IMR-90 (cell line): Measurements from ENCODE around the gene RNPEP. TPM values are rescaled to one million over a fixed set of nuclear protein-coding genes. Genes with fewer than 3 reads are reported as not detected.
A peak's percentile ranks its signal among the peaks of the same experiment; 100 is the strongest.

Experiments used
- ATAC-seq: fragments of 200-7000 bp; cut with Tn5 transposase; 2 replicates; pipeline ENCODE4 v1.9.1; 2020; ENCODE audit warnings: low read depth, mild to moderate bottlenecking, moderate library complexity
- BruUV-seq: library from RNA; stranded (reverse); fragments of 400-500 nt; replicated peaks from 2 replicates; lab custom pipeline; 2021; lab: Mats Ljungman, UMichigan
- CTCF ChIA-PET: fragments of 300-600 bp; formaldehyde crosslinking; extraction: SDS; loops from one replicate; lab custom pipeline; 2021; ENCODE audit warnings: antibody characterized with exemption; lab: Yijun Ruan, JAX
- POLR2A ChIA-PET: fragments of 300-600 bp; sonication (Branson Sonifier 250); formaldehyde crosslinking; loops from one replicate; lab custom pipeline; 2022; ENCODE audit warnings: antibody characterized with exemption; ENCODE audit not compliant: unreplicated experiment; lab: Charles Lee
- DNase-seq: peaks from one replicate; pipeline ENCODE4 v3.0.0; 2013
- H2AFZ ChIP-seq: replicated peaks from 2 replicates; pipeline ENCODE3; 2013; ENCODE audit warnings: low read length, mild to moderate bottlenecking; ENCODE audit not compliant: poor library complexity
- H2AK5ac ChIP-seq: 2 replicates; pipeline ENCODE4 v1.6.1; 2013; ENCODE audit warnings: low read depth, low read length, inconsistent platforms
- H2AK9ac ChIP-seq: replicated peaks from 2 replicates; pipeline ENCODE3; 2013; ENCODE audit warnings: mild to moderate bottlenecking, low read depth, low read length, moderate library complexity; ENCODE audit not compliant: poor library complexity
- H2BK120ac ChIP-seq: 2 replicates; pipeline ENCODE4 v1.6.1; 2013; ENCODE audit warnings: low read depth, low read length, inconsistent platforms
- H2BK15ac ChIP-seq: 3 replicates; pipeline ENCODE4 v1.6.1; 2013; ENCODE audit warnings: low read depth, low read length, inconsistent platforms
- H2BK20ac ChIP-seq: 2 replicates; pipeline ENCODE4 v1.6.1; 2013; ENCODE audit warnings: low read depth, mild to moderate bottlenecking, inconsistent platforms, low read length, moderate library complexity
- H2BK5ac ChIP-seq: 2 replicates; pipeline ENCODE4 v1.6.1; 2013; ENCODE audit warnings: mild to moderate bottlenecking, low read depth, low read length, inconsistent platforms; ENCODE audit not compliant: poor library complexity, severe bottlenecking
- H3K14ac ChIP-seq: replicated peaks from 2 replicates; pipeline ENCODE4 v1.6.1; 2013; ENCODE audit warnings: low read depth, low read length, inconsistent platforms
- H3K18ac ChIP-seq: 2 replicates; pipeline ENCODE4 v1.6.1; 2013; ENCODE audit warnings: low read depth, low read length, control low read depth
- H3K23ac ChIP-seq: 2 replicates; pipeline ENCODE4 v1.6.1; 2013; ENCODE audit warnings: low read depth, low read length, inconsistent platforms
- H3K27ac ChIP-seq: 2 replicates; pipeline ENCODE4 v1.5.1; 2013; ENCODE audit warnings: mild to moderate bottlenecking, control low read depth, low read length; ENCODE audit not compliant: insufficient read depth
- H3K27me3 ChIP-seq: 2 replicates; pipeline ENCODE4 v1.6.1; 2013; ENCODE audit warnings: low read length; ENCODE audit not compliant: control insufficient read depth, insufficient read depth
- H3K36me3 ChIP-seq: 2 replicates; pipeline ENCODE4 v1.6.1; 2013; ENCODE audit warnings: low read length, mixed read lengths; ENCODE audit not compliant: control insufficient read depth, insufficient read depth
- H3K4ac ChIP-seq: 2 replicates; pipeline ENCODE4 v1.6.1; 2013; ENCODE audit warnings: low read depth, low read length, inconsistent platforms
- H3K4me1 ChIP-seq: 2 replicates; pipeline ENCODE4 v1.6.1; 2013; ENCODE audit warnings: low read length, mixed read lengths; ENCODE audit not compliant: control insufficient read depth, insufficient read depth
- H3K4me2 ChIP-seq: 2 replicates; pipeline ENCODE4 v1.6.1; 2013; ENCODE audit warnings: low read depth, mild to moderate bottlenecking, control low read depth, low read length, moderate library complexity
- H3K4me3 ChIP-seq: 2 replicates; pipeline ENCODE4 v1.5.1; 2013; ENCODE audit warnings: low read depth, mild to moderate bottlenecking, control low read depth, low read length, moderate library complexity; ENCODE audit not compliant: insufficient read depth
- H3K56ac ChIP-seq: 2 replicates; pipeline ENCODE4 v1.6.1; 2013; ENCODE audit warnings: low read length, inconsistent platforms; ENCODE audit not compliant: insufficient read depth; ENCODE audit errors: extremely low read depth
- H3K79me1 ChIP-seq, 2 experiments: 2 replicates each; pipeline ENCODE4 v1.6.1; 2013; ENCODE audit warnings: low read length in 2 of 2, inconsistent platforms in 1 of 2, low read depth in 1 of 2
- H3K9ac ChIP-seq: 2 replicates; pipeline ENCODE4 v1.6.1; 2013; ENCODE audit warnings: low read depth, low read length, control low read depth
- H3K9me1 ChIP-seq: 2 replicates; pipeline ENCODE4 v1.6.1; 2013; ENCODE audit warnings: low read length, inconsistent platforms; ENCODE audit not compliant: insufficient read depth
- H3K9me3 ChIP-seq: 2 replicates; pipeline ENCODE4 v1.6.1; 2013; ENCODE audit warnings: low read length; ENCODE audit not compliant: control insufficient read depth, insufficient read depth
- H4K20me1 ChIP-seq: 2 replicates; pipeline ENCODE4 v1.6.1; 2013; ENCODE audit warnings: low read length, inconsistent platforms; ENCODE audit not compliant: insufficient read depth
- H4K5ac ChIP-seq: 2 replicates; pipeline ENCODE4 v1.6.1; 2013; ENCODE audit warnings: mild to moderate bottlenecking, low read depth, low read length, control low read depth
- H4K8ac ChIP-seq, 2 experiments: 2 replicates each; pipeline ENCODE4 v1.6.1; 2013; ENCODE audit warnings: low read depth in 2 of 2, low read length in 2 of 2, control low read depth in 1 of 2, inconsistent platforms in 1 of 2
- H4K91ac ChIP-seq: 2 replicates; pipeline ENCODE4 v1.6.1; 2013; ENCODE audit warnings: low read depth, low read length, inconsistent platforms; ENCODE audit not compliant: insufficient read depth
- MXI1 ChIP-seq: IDR thresholded peaks from 2 replicates; pipeline ENCODE4 v1.6.1; 2012; ENCODE audit warnings: low read depth, mild to moderate bottlenecking, low read length, moderate library complexity, borderline replicate concordance
- NFE2L2 ChIP-seq: fragments of 150-350 bp; IDR thresholded peaks from 2 replicates; pipeline ENCODE4 v1.6.1; 2016; ENCODE audit warnings: low read depth, mild to moderate bottlenecking, low read length
- RAD21 ChIP-seq: IDR thresholded peaks from 2 replicates; pipeline ENCODE4 v1.6.1; 2012; ENCODE audit warnings: low read length, improper control_type of control experiment
- RCOR1 ChIP-seq: IDR thresholded peaks from 2 replicates; pipeline ENCODE4 v1.6.1; 2012; ENCODE audit warnings: mild to moderate bottlenecking, low read length, improper control_type of control experiment; ENCODE audit not compliant: insufficient replicate concordance
- RFX5 ChIP-seq: IDR thresholded peaks from 2 replicates; pipeline ENCODE4 v1.8.0; 2012; ENCODE audit warnings: low read depth, mild to moderate bottlenecking, low read length, moderate library complexity
- SMC3 ChIP-seq: fragments of 150-350 bp; IDR thresholded peaks from 2 replicates; pipeline ENCODE4 v1.6.1; 2016; ENCODE audit warnings: low read depth, mild to moderate bottlenecking, antibody characterized with exemption, low read length, moderate library complexity
- WGBS, 2 experiments: methylation state at CpG; one replicate each; pipeline versions ENCODE4 v1.1.5 to v1.1.7; 2013; ENCODE audit warnings: missing lambda C conversion rate in 2 of 2; ENCODE audit not compliant: insufficient read length in 1 of 2; ENCODE audit errors: extremely low coverage in 2 of 2; 5-methylcytosine and 5-hydroxymethylcytosine counted together
- dilution Hi-C: fragments of 300-500 bp; cut with HindIII; formaldehyde crosslinking; loops from one replicate; pipeline ENCODE4 v1.14.3; 2018; ENCODE audit warnings: low sequenced_read_pairs; ENCODE audit not compliant: unreplicated experiment
- in situ Hi-C: fragments of 300-500 bp; cut with MboI; formaldehyde crosslinking; loops from 3 replicates; pipeline ENCODE4 v1.14.3; 2019; ENCODE audit warnings: low sequenced_read_pairs, inconsistent platforms, mixed read lengths
- intact Hi-C: fragments of 100-400 bp; cut with micrococcal nuclease; formaldehyde crosslinking; loops from 2 replicates; pipeline ENCODE4 v1.10.0; 2022
- polyA plus RNA-seq, 3 experiments: library from polyadenylated mRNA; depleted of rRNA; stranded (reverse); fragments of >200 nt; gene quantifications; 2 replicates each; pipeline ENCODE4 v1.2.3, GENCODE V29; 2012; ENCODE audit warnings: low replicate concordance in 1 of 3
- total RNA-seq: library from RNA; depleted of rRNA; stranded (reverse); fragments of >200 nt; gene quantifications from 2 replicates; pipeline ENCODE4 v1.2.3, GENCODE V29; 2012
- TF ChIP-seq, protein P1 (sequence below): conservative IDR thresholded peaks from 2 replicates; pipeline ENCODE4 v1.5.1; 2012; ENCODE audit warnings: mild to moderate bottlenecking, low read depth, low read length, improper control_type of control experiment

RNPEP gene
- total and polyA plus RNA-seq, 2 of the 4 experiments (the other 2 are of a cell fraction), result 49.8 to 75.4 TPM

DNA sequence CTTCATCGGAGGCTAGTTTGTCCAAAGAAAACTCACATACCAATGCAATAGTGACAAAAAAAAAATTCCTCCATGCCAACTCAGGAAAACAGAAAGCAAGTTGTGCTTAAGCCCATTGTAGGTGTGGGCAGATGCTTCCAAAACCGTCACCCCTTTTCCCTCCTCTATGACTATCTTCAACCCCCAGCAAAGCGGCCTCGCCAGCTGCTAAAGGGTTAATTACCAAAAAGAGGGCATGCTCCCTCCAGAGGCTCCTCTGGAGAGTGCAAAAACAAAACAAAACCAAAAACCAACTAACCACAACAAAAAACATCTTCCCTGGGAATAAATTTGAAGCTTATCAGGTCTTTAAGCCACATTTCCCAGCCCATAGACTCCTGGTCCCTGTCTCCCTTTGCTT is 37.3 kb upstream of the RNPEP start:
- peak overlapping the region; percentile 89 for H3K4ac ChIP-seq
- DNase-seq (no peak), ATAC-seq (no peak)
- peak overlapping the region; percentile 97 for H2AK9ac ChIP-seq
- H4K20me1 ChIP-seq, result peaks cover 23% of the 10 kb centered on the region
- ChIA-PET POLR2A (interaction anchor here (0.8 to 2.9 kb wide), 3 partner anchors 37 to 49 kb away, joined by 3 to 24 read pairs (median 7); no protein-coding TSS in a partner anchor), CTCF (interaction anchor here (0.9 to 3.6 kb wide), 4 partner anchors 9 to 49 kb away, joined by 3 to 27 read pairs (median 5); no protein-coding TSS in a partner anchor)
- peak overlapping the region; percentile 99 for H3K23ac ChIP-seq
- BruUV-seq, result no TSS peak
- peak overlapping the region; percentile 94 for H3K9ac ChIP-seq
- H2AK5ac ChIP-seq, result peak overlapping the region; percentile 94
- TF ChIP-seq RFX5 (no peak), MXI1 (no peak), NFE2L2 (no peak), SMC3 (peak; percentile 54), RAD21 (peak; percentile 43), RCOR1 (no peak)
- TF ChIP-seq, protein P1, sequence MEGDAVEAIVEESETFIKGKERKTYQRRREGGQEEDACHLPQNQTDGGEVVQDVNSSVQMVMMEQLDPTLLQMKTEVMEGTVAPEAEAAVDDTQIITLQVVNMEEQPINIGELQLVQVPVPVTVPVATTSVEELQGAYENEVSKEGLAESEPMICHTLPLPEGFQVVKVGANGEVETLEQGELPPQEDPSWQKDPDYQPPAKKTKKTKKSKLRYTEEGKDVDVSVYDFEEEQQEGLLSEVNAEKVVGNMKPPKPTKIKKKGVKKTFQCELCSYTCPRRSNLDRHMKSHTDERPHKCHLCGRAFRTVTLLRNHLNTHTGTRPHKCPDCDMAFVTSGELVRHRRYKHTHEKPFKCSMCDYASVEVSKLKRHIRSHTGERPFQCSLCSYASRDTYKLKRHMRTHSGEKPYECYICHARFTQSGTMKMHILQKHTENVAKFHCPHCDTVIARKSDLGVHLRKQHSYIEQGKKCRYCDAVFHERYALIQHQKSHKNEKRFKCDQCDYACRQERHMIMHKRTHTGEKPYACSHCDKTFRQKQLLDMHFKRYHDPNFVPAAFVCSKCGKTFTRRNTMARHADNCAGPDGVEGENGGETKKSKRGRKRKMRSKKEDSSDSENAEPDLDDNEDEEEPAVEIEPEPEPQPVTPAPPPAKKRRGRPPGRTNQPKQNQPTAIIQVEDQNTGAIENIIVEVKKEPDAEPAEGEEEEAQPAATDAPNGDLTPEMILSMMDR, result peak; percentile 53
- no peaks in the 10 kb centered on the region for H3K9me3 ChIP-seq
- H3K56ac ChIP-seq, result peak overlapping the region; percentile 86
- dilution Hi-C loops (no loop called here), in situ Hi-C loops (no loop called here), intact Hi-C loops (no loop called here)
- peak overlapping the region; percentile 95 for H3K14ac ChIP-seq
- peak overlapping the region; percentile 79 for H2BK5ac ChIP-seq
- no peaks in the 10 kb centered on the region for H3K27me3 ChIP-seq
- peaks cover 28% of the 10 kb centered on the region for H3K4me1 ChIP-seq
- peak overlapping the region; percentile 5 to 71; a peak in 1 of 4 replicates for H4K8ac ChIP-seq
- peaks cover 3% of the 10 kb centered on the region; the same call in 1 of the 2 replicates for H3K36me3 ChIP-seq
- H3K9me1 ChIP-seq, result peaks cover 24% of the 10 kb centered on the region
- H3K4me2 ChIP-seq, result peak overlapping the region; percentile 73
- H2BK15ac ChIP-seq, result peak overlapping the region; percentile 37; the same call in 2 of the 3 replicates
- H2BK20ac ChIP-seq, result no peak overlapping the region
- peak overlapping the region; percentile 83 for H3K18ac ChIP-seq
- H3K4me3 ChIP-seq, result peak overlapping the region; percentile 72
- H4K5ac ChIP-seq, result peak overlapping the region; percentile 1; the same call in 1 of the 2 replicates
- peak overlapping the region; percentile 75; the same call in 1 of the 2 replicates for H2BK120ac ChIP-seq
- H2AFZ ChIP-seq, result no peak overlapping the region
- H4K91ac ChIP-seq, result peak overlapping the region; percentile 83
- WGBS, 2 experiments, result no CpG with 5 or more reads among the region's 4 CpGs
- H3K79me1 ChIP-seq, result peaks cover 17 to 62% of the 10 kb centered on the region in 2 experiments
- peak overlapping the region; percentile 76; the same call in 1 of the 2 replicates for H3K27ac ChIP-seq
